HG03025 (cell line): Measurements from ENCODE around the gene SHISAL1.

Experiments
- ATAC-seq: cut with Tn5 transposase; IDR thresholded peaks from one replicate; pipeline ENCODE4 v1.9.1; 2021; ENCODE audit warnings: mild to moderate bottlenecking, moderate library complexity; ENCODE audit not compliant: unreplicated experiment, low FRiP score

The SHISAL1 gene

GRCh38 chr22:44344407-44344806, 31.7 kb upstream of the SHISAL1 start:
- ATAC-seq, result no peak

- ATAC-seq, result no peak
These were observed 29.7 kb upstream of the SHISAL1 start for GRCh38 chr22:44342347-44342956.

GRCh38 chr22:44341431-44342346, 28.9 kb upstream of the SHISAL1 start:
- ATAC-seq, result no peak

- ATAC-seq, result no peak
These were observed 27.8 kb upstream of the SHISAL1 start for GRCh38 chr22:44340271-44341239.

- no peak for ATAC-seq
These were observed 26.2 kb upstream of the SHISAL1 start for GRCh38 chr22:44338906-44339305.

GRCh38 chr22:44338177-44338810, 25.5 kb upstream of the SHISAL1 start:
- no peak for ATAC-seq

GRCh38 chr22:44337678-44338004, 24.9 kb upstream of the SHISAL1 start:
- no peak for ATAC-seq

- no peak for ATAC-seq
These were observed 24.4 kb upstream of the SHISAL1 start for GRCh38 chr22:44336962-44337677.

- no peak for ATAC-seq
These were observed 23.4 kb upstream of the SHISAL1 start for GRCh38 chr22:44335903-44336803.

GRCh38 chr22:44335066-44335839, 22.5 kb upstream of the SHISAL1 start:
- no peak for ATAC-seq

- ATAC-seq, result no peak
These were observed 21.3 kb upstream of the SHISAL1 start for GRCh38 chr22:44333847-44334635.

GRCh38 chr22:44332946-44333345, 20.2 kb upstream of the SHISAL1 start:
- no peak for ATAC-seq

GRCh38 chr22:44331881-44332714, 19.3 kb upstream of the SHISAL1 start:
- no peak for ATAC-seq

GRCh38 chr22:44330744-44331660, 18.3 kb upstream of the SHISAL1 start:
- no peak for ATAC-seq

- no peak for ATAC-seq
These were observed 17.5 kb upstream of the SHISAL1 start for GRCh38 chr22:44330188-44330743.
